KBM-7 (cell line): ENCODE data around the gene ILKAP.

Source experiments
- DNase-seq: peaks from one replicate; pipeline ENCODE4 v3.0.0-alpha.2; 2015
- in situ Hi-C: fragments of 300-500 bp; cut with MboI; formaldehyde crosslinking; loops from 2 replicates; pipeline ENCODE4 v1.14.3; 2020; ENCODE audit warnings: low sequenced_read_pairs, low pct_unique_long_range_greater_than_20kb, mixed read lengths

The ILKAP gene

DNA sequence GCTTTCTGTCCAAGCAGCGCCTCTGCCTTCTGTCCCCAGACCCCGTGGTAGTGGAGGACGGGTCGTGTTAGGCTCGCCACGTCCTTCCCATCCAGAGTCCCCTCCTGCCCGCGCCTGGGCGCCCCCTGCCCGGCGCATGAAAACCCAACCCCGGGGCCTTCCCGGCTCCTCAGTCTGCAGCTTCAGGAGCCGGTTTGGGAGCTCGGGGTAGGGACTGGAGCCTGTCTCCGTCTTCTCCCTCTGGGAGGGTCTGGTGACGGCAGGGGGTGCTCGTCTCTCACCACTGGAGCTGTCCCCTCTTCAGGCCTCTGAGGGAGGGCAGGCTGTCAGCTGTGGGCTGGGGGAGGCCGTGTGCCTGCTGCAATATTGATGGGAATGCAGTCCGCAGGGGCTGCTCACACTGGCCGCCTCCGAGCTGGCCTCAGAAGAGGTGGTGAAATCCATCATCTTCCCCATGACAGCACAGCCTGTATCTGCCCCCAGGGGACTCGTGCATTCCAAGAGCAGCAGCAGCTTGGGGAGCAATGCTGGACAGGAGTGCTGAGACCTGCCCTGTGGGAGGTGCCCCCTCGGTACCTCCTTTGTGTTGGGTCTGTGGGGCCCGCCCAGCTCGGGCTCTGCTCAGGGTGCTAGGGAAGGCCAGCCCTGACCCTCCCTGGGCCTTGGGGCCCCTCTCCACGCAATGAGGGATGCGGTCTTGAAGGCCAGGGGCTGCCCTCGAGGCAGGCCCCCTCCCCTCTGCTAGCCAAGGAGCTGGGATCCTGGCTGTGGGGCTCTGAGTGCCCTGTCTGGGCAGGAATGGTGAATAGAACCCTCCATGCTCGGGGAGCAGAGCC lies 82.8 kb downstream of the ILKAP start:
- in situ Hi-C loops, result no loop called here
- DNase-seq, result no peak
